ENCODE measurements around the gene MDFI. TPM values are rescaled to one million over a fixed set of nuclear protein-coding genes. Genes with fewer than 3 reads are reported as not detected.

The MDFI gene
- total RNA-seq, 2 experiments from 2014 or later, result not detected

DNA sequence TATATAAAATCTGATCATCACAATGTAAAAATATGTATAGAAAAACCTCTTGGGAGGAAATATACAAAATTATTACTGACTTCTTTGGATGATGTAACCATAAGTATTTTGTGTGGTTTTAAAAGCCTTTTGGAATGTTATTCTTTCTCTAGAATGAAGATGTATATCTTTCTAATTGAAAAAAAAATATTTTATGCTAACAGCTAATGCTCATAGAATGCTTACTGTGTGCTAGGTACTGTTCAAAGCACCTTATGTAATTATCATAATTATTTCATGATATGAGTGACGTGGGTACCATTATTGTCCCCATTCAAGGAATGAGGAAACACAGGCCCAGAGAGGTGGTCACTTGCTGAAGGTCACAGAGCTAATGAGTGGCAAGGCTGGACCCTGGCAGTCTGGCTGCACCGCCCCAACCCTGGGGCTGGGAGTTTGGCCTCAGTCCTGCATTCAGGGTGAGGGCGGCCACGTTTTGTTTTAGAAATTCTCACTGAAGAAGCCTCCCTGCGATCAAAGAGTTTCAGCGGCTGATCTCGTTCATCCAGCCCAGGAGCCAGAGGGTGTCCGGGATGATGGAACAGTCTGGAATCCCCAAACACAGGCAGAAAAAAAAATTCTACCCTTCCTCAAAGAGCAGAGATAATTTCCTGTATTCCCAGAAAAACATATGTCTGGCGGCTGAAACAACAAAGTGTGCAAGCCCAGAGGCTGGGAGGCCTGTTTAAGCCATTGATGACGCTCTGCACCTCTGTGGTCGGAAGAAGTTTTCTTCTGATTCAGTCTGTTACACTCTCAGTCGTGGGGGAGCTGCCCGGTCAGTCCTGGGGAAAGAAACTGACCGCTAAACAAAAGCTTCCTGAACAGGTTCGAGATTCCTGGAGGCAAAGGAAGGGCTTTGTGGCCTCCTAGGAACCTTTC, 59.9 kb downstream of the MDFI start:
- POLR2A ChIA-PET, result no interaction called here
- no peak for DNase-seq (ENCODE audit: low spot score)
- Histone ChIP-seq H3K9me3 (ENCODE audit: low read length) (no peaks in the 10 kb centered on the region), H3K36me3 (ENCODE audit: insufficient read depth, low read length) (peaks cover 44% of the 10 kb centered on the region; the same call in 1 of the 2 replicates), H3K27ac (ENCODE audit: low read depth, low read length, poor library complexity, severe bottlenecking) (no peak overlapping the region), H3K9me2 (ENCODE audit: insufficient read depth, low read length) (no peaks in the 10 kb centered on the region), H3K4me3 (ENCODE audit: low read depth, low read length, poor library complexity, severe bottlenecking) (no peak overlapping the region), H4K20me1 (ENCODE audit: insufficient read depth, low read length) (no peaks in the 10 kb centered on the region; the same call in 1 of the 2 replicates), H2AFZ (ENCODE audit: low read length) (no peak overlapping the region), H3K4me2 (ENCODE audit: low read length) (no peak overlapping the region), H3K79me2 (ENCODE audit: insufficient read depth, low read depth, low read length) (peaks cover under 1% of the 10 kb centered on the region; the same call in 1 of the 2 replicates), H3K4me1 (ENCODE audit: insufficient read depth, low read length, poor library complexity, severe bottlenecking) (peaks cover 13% of the 10 kb centered on the region)
- intact Hi-C loops (cut with micrococcal nuclease; ENCODE audit: unreplicated experiment), result loop anchor here (5.0 kb wide), 1 partner anchor 34 kb away; no protein-coding TSS in a partner anchor
- no TSS peak for BruUV-seq (replicated peaks)
- CTCF ChIA-PET (ENCODE audit: unreplicated experiment), result no interaction called here
- no peak for TF ChIP-seq EZH2phosphoT487 (IDR thresholded peaks at IDR 0.05; ENCODE audit: borderline replicate concordance, low read depth, low read length)
- TF ChIP-seq, protein P1, sequence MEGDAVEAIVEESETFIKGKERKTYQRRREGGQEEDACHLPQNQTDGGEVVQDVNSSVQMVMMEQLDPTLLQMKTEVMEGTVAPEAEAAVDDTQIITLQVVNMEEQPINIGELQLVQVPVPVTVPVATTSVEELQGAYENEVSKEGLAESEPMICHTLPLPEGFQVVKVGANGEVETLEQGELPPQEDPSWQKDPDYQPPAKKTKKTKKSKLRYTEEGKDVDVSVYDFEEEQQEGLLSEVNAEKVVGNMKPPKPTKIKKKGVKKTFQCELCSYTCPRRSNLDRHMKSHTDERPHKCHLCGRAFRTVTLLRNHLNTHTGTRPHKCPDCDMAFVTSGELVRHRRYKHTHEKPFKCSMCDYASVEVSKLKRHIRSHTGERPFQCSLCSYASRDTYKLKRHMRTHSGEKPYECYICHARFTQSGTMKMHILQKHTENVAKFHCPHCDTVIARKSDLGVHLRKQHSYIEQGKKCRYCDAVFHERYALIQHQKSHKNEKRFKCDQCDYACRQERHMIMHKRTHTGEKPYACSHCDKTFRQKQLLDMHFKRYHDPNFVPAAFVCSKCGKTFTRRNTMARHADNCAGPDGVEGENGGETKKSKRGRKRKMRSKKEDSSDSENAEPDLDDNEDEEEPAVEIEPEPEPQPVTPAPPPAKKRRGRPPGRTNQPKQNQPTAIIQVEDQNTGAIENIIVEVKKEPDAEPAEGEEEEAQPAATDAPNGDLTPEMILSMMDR (conservative IDR thresholded peaks at IDR 0.05; ENCODE audit: low read length), result no peak

DNA sequence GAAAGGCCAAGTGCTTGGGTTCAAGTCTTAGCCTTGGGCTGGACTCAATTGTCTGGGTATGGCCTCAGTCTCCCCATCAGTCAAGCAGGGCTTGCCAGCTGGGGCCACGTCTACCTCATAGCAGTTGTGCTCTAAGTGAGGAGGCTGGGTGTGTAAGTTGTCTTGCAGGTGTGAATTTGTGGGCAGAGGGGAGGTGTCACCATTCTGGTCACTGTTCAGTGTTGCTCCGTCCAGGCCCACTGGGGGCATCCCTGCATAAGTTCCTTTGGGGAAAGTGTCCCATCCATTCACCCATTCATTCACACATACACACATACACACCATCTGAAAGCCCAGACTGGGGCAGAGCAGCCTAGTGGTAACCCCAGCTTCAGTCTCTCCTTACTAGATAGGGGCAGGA, 60.8 kb downstream of the MDFI start:
- no peaks in the 10 kb centered on the region for H3K9me3 ChIP-seq (ENCODE audit: low read length)
- ChIA-PET CTCF (ENCODE audit: unreplicated experiment) (no interaction called here), POLR2A (no interaction called here)
- DNase-seq (ENCODE audit: low spot score), result no peak
- H3K4me3 ChIP-seq (ENCODE audit: low read depth, low read length, poor library complexity, severe bottlenecking), result no peak overlapping the region
- H4K20me1 ChIP-seq (ENCODE audit: insufficient read depth, low read length), result no peaks in the 10 kb centered on the region; the same call in 1 of the 2 replicates
- no peak overlapping the region for H3K27ac ChIP-seq (ENCODE audit: low read depth, low read length, poor library complexity, severe bottlenecking)
- H3K9me2 ChIP-seq (ENCODE audit: insufficient read depth, low read length), result no peaks in the 10 kb centered on the region
- intact Hi-C loops (cut with micrococcal nuclease; ENCODE audit: unreplicated experiment), result loop anchor here (5.0 kb wide), 1 partner anchor 33 kb away; no protein-coding TSS in a partner anchor
- H2AFZ ChIP-seq (ENCODE audit: low read length), result no peak overlapping the region
- peaks cover 46% of the 10 kb centered on the region; the same call in 1 of the 2 replicates for H3K36me3 ChIP-seq (ENCODE audit: insufficient read depth, low read length)
- no TSS peak for BruUV-seq (replicated peaks)
- H3K79me2 ChIP-seq (ENCODE audit: insufficient read depth, low read depth, low read length), result peaks cover 10% of the 10 kb centered on the region; the same call in 1 of the 2 replicates
- TF ChIP-seq, protein P1 (conservative IDR thresholded peaks at IDR 0.05; ENCODE audit: low read length), result no peak
- no peak for TF ChIP-seq EZH2phosphoT487 (IDR thresholded peaks at IDR 0.05; ENCODE audit: borderline replicate concordance, low read depth, low read length)
- H3K4me2 ChIP-seq (ENCODE audit: low read length), result no peak overlapping the region
- peaks cover 22% of the 10 kb centered on the region for H3K4me1 ChIP-seq (ENCODE audit: insufficient read depth, low read length, poor library complexity, severe bottlenecking)
